ENCODE data around the gene RSPRY1. TPM values are rescaled to one million over a fixed set of nuclear protein-coding genes. Genes with fewer than 3 reads are reported as not detected.

Gene RSPRY1
- total RNA-seq, 1 experiment from 2014 or later = 24.9 TPM

DNA sequence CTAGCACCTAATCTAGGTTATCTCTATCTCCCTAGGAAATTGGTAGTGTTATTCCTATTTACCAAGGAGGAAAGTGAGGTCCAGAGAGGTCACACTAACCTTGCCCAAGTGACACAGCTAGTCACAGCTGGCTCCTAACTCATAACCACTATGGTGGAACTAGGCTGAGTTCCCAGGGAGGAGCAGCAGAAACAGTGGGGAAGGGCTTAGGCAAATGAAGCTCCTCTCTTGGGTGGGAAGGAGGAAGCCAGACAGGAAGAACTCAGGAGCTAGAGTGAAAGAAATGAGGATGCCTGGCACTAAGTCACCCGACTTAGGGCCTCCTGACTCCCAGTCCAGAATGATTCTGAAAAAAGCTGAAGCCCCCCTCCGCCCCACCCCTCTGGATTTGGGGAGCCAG is 34.8 kb upstream of the RSPRY1 start:
- ChIA-PET POLR2A (no interaction called here), CTCF (no interaction called here), RAD21 (ENCODE audit: low non-redundant PET in 1 of 2, low total read pairs in 2 of 2, uncharacterized antibody in 2 of 2, unreplicated experiment in 2 of 2) (no interaction called here)
- no peaks in the 10 kb centered on the region for H3K4me1 ChIP-seq (ENCODE audit: control insufficient read depth in 1 of 2, insufficient read depth in 2 of 2, low read length in 2 of 2)
- H3K9ac ChIP-seq (ENCODE audit: low read length) = no peak overlapping the region
- H4K20me1 ChIP-seq (ENCODE audit: insufficient read depth) = no peaks in the 10 kb centered on the region
- H3K4me3 ChIP-seq (replicated peaks in 1 of 2; ENCODE audit: low read depth in 1 of 2, low read length in 2 of 2) = no peak overlapping the region
- no peak for TF ChIP-seq TCF7L2 (IDR thresholded peaks at IDR 0.05; ENCODE audit: borderline replicate concordance, extremely low read depth, insufficient read depth, insufficient read length)
- H3K27ac ChIP-seq (ENCODE audit: low read depth, low read length) = no peak overlapping the region
- H3K36me3 ChIP-seq (ENCODE audit: control insufficient read depth in 1 of 2, insufficient read depth in 2 of 2, low read length in 2 of 2) = peaks cover 11 to 19% of the 10 kb centered on the region in 2 experiments; a peak in 2 of 4 replicates
- no TSS peak for BruUV-seq (replicated peaks)
- H3K79me2 ChIP-seq (ENCODE audit: insufficient read depth, low read length) = no peaks in the 10 kb centered on the region
- no peaks in the 10 kb centered on the region for H3K27me3 ChIP-seq (ENCODE audit: insufficient read depth, low read length)
- DNase-seq (ENCODE audit: low read depth, low spot score) (no peak), ATAC-seq (no peak)
- H3K4me2 ChIP-seq (ENCODE audit: low read length) = no peak overlapping the region
- H3K9me3 ChIP-seq (ENCODE audit: control insufficient read depth in 1 of 2, insufficient read depth in 1 of 2, low read depth in 1 of 2, low read length in 2 of 2) = no peaks in the 10 kb centered on the region
- H3K9me2 ChIP-seq (ENCODE audit: insufficient read depth) = no peaks in the 10 kb centered on the region
- intact Hi-C loops (cut with micrococcal nuclease) = no loop called here
- H2AFZ ChIP-seq (ENCODE audit: low read depth, low read length, poor library complexity, severe bottlenecking) = no peak overlapping the region

- no peaks in the 10 kb centered on the region for H3K79me2 ChIP-seq (ENCODE audit: insufficient read depth, low read length)
- no peak overlapping the region for H3K27ac ChIP-seq (ENCODE audit: low read depth, low read length)
- POLR2A ChIA-PET = no interaction called here
- peaks cover 11 to 22% of the 10 kb centered on the region in 2 experiments; a peak in 3 of 4 replicates for H3K36me3 ChIP-seq (ENCODE audit: control insufficient read depth in 1 of 2, insufficient read depth in 2 of 2, low read length in 2 of 2)
- no peak overlapping the region for H2AFZ ChIP-seq (ENCODE audit: low read depth, low read length, poor library complexity, severe bottlenecking)
- no peaks in the 10 kb centered on the region for H3K9me2 ChIP-seq (ENCODE audit: insufficient read depth)
- RAD21 ChIA-PET (ENCODE audit: low non-redundant PET in 1 of 2, low total read pairs in 2 of 2, uncharacterized antibody in 2 of 2, unreplicated experiment in 2 of 2) = no interaction called here
- no peaks in the 10 kb centered on the region for H3K9me3 ChIP-seq (ENCODE audit: control insufficient read depth in 1 of 2, insufficient read depth in 1 of 2, low read depth in 1 of 2, low read length in 2 of 2)
- DNase-seq (ENCODE audit: low read depth, low spot score) (no peak), ATAC-seq (no peak)
- TF ChIP-seq ATF3 (IDR thresholded peaks at IDR 0.05) (no peak), SIN3A (IDR thresholded peaks at IDR 0.05; ENCODE audit: low read depth) (no peak), EGR1 (IDR thresholded peaks at IDR 0.05; ENCODE audit: low read depth) (no peak), TCF7L2 (IDR thresholded peaks at IDR 0.05; ENCODE audit: borderline replicate concordance, extremely low read depth, insufficient read depth, insufficient read length) (no peak), ZFX (IDR thresholded peaks at IDR 0.05) (no peak)
- TF ChIP-seq, protein P1, sequence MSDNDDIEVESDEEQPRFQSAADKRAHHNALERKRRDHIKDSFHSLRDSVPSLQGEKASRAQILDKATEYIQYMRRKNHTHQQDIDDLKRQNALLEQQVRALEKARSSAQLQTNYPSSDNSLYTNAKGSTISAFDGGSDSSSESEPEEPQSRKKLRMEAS (IDR thresholded peaks at IDR 0.05) = no peak
- no peak overlapping the region for H3K4me2 ChIP-seq (ENCODE audit: low read length)
- CTCF ChIA-PET = no interaction called here
- no peaks in the 10 kb centered on the region for H3K27me3 ChIP-seq (ENCODE audit: insufficient read depth, low read length)
- H3K4me1 ChIP-seq (ENCODE audit: control insufficient read depth in 1 of 2, insufficient read depth in 2 of 2, low read length in 2 of 2) = no peaks in the 10 kb centered on the region
- no TSS peak for BruUV-seq (replicated peaks)
- no peak overlapping the region for H3K4me3 ChIP-seq (replicated peaks in 1 of 2; ENCODE audit: low read depth in 1 of 2, low read length in 2 of 2)
- intact Hi-C loops (cut with micrococcal nuclease) = no loop called here
- H4K20me1 ChIP-seq (ENCODE audit: insufficient read depth) = no peaks in the 10 kb centered on the region
- no peak overlapping the region for H3K9ac ChIP-seq (ENCODE audit: low read length)
Measured at GRCh38 chr16:57152096-57153093, 33.7 kb upstream of the RSPRY1 start.

Data from HCT116 (cell line).